Stomach (tissue), 9 donors: ENCODE measurements around the gene CT45A1. TPM values are rescaled to one million over a fixed set of nuclear protein-coding genes. Genes with fewer than 3 reads are reported as not detected.
"Not testable (repeated sequence)": the region's sequence is repeated elsewhere in the genome, so short reads cannot be mapped to it uniquely, and the experiment has no call there.

Source experiments
- DNase-seq, 2 donors: peaks; one replicate each; pipeline versions ENCODE4 v3.0.0 to v3.0.0-alpha.2; 2013 to 2019
- H3K27ac ChIP-seq, 5 donors: fragments of 200-600 bp in 4 of 5; sonication (generic) in 4 of 5; one replicate each; pipeline ENCODE4 v1.5.1; 2013 to 2019; ENCODE audit warnings: mild to moderate bottlenecking in 1 of 5, moderate library complexity in 1 of 5
- H3K27me3 ChIP-seq, 3 donors: fragments of 200-600 bp; sonication (generic); one replicate each; pipeline ENCODE4 v1.5.1; 2017 to 2019; ENCODE audit warnings: mixed run types in 1 of 3
- H3K36me3 ChIP-seq, 4 donors: fragments of 200-600 bp; sonication (generic); 1 replicate in 3 of 4; 2 replicates in 1 of 4; pipeline ENCODE4 v1.5.1; 2016 to 2019
- H3K4me1 ChIP-seq, 4 donors: fragments of 200-600 bp; sonication (generic); one replicate each; pipeline ENCODE4 v1.5.1; 2016 to 2019
- H3K4me3 ChIP-seq, 4 donors: fragments of 200-600 bp; sonication (generic) in 3 of 4; one replicate each; pipeline ENCODE4 v1.5.1; 2016 to 2019; ENCODE audit warnings: mild to moderate bottlenecking in 1 of 4
- H3K9me3 ChIP-seq, 4 donors: fragments of 200-600 bp; sonication (generic); one replicate each; pipeline ENCODE4 v1.5.1; 2016 to 2019
- EP300 ChIP-seq: sonication (generic); formaldehyde crosslinking; IDR thresholded peaks from one replicate; pipeline ENCODE4 v1.6.1; 2017; ENCODE audit warnings: antibody characterized with exemption
- POLR2A ChIP-seq, 4 donors: fragments of 450-650 bp; IDR thresholded peaks; one replicate each; pipeline ENCODE4 v1.6.1; 2016; ENCODE audit warnings: antibody characterized with exemption in 4 of 4, control low read depth in 2 of 4, mild to moderate bottlenecking in 1 of 4, moderate library complexity in 1 of 4
- POLR2AphosphoS5 ChIP-seq, 3 donors: sonication (generic); formaldehyde crosslinking; IDR thresholded peaks; one replicate each; pipeline ENCODE4 v1.6.1; 2016; ENCODE audit warnings: antibody characterized with exemption in 3 of 3
- WGBS, 5 donors: extraction: QIAGEN DNeasy Blood & Tissue Kit in 3 of 5; methylation state at CpG; one replicate each; pipeline versions ENCODE4 v1.1.5 to v1.1.7; 2013 to 2018; 5-methylcytosine and 5-hydroxymethylcytosine counted together
- intact Hi-C: fragments of 100-400 bp; cut with DNase I; formaldehyde crosslinking; loops from one replicate; pipeline ENCODE4 v1.15.1; 2023; ENCODE audit warnings: low total_unique reads
- polyA plus RNA-seq, 3 donors: library from polyadenylated mRNA; stranded (reverse); fragments of 200-250 nt; gene quantifications; one replicate each; pipeline ENCODE4 v1.2.3, GENCODE V29; 2013
- total RNA-seq, 5 donors: library from RNA; depleted of rRNA; stranded (reverse); fragments of >200 nt; gene quantifications; one replicate each; pipeline versions ENCODE4 v1.1.0 to v1.2.3, GENCODE V29; 2014 to 2016
- TF ChIP-seq, protein P1 (sequence below), 7 experiments: fragments of 450-650 bp in 4 of 7; fragments of 200-600 bp in 3 of 7; sonication (generic) in 3 of 7; IDR thresholded peaks; one replicate each; pipeline ENCODE4 v1.5.1; 2016 to 2019; ENCODE audit warnings: antibody characterized with exemption in 7 of 7, control low read depth in 2 of 7, mild to moderate bottlenecking in 1 of 7
- donor health status: healthy with polysubstance abuse.
- donor health status: Bipolar disorder and iron deficiency.
- donor health status: healthy.

The CT45A1 gene
- total and polyA plus RNA-seq, 8 donors: not detected

DNA sequence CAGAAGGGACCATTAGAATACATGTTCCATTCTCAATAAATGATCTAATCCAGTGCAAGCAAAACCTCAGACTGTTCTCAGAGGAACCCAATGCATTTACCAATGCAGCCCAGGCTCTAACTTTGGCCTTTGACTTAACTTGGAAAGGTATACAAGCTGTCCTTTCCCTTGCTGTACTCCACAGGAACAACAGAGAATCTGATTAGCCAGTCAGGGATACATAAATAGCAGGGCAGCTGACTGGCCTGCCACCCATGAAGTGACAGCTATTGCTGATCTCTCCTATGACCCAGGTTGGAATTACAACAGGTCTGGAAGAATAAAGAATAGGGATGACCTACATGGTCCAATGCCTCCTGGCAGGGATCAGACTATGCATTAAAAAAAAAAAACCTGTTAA is 14.5 kb upstream of the CT45A1 start:
- H3K27ac ChIP-seq: no peak overlapping the region
- H3K4me1 ChIP-seq: no peaks in the 10 kb centered on the region
- intact Hi-C loops: no loop called here
- H3K4me3 ChIP-seq: no peak overlapping the region
- TF ChIP-seq, protein P1, sequence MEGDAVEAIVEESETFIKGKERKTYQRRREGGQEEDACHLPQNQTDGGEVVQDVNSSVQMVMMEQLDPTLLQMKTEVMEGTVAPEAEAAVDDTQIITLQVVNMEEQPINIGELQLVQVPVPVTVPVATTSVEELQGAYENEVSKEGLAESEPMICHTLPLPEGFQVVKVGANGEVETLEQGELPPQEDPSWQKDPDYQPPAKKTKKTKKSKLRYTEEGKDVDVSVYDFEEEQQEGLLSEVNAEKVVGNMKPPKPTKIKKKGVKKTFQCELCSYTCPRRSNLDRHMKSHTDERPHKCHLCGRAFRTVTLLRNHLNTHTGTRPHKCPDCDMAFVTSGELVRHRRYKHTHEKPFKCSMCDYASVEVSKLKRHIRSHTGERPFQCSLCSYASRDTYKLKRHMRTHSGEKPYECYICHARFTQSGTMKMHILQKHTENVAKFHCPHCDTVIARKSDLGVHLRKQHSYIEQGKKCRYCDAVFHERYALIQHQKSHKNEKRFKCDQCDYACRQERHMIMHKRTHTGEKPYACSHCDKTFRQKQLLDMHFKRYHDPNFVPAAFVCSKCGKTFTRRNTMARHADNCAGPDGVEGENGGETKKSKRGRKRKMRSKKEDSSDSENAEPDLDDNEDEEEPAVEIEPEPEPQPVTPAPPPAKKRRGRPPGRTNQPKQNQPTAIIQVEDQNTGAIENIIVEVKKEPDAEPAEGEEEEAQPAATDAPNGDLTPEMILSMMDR (IDR thresholded peaks at IDR 0.05): no peak
- TF ChIP-seq POLR2AphosphoS5 (IDR thresholded peaks at IDR 0.05) (no peak), EP300 (no peak), POLR2A (IDR thresholded peaks at IDR 0.05) (no peak)
- H3K9me3 ChIP-seq: no peaks in the 10 kb centered on the region
- H3K27me3 ChIP-seq: no peaks in the 10 kb centered on the region
- DNase-seq: no peak
- no peaks in the 10 kb centered on the region for H3K36me3 ChIP-seq

DNA sequence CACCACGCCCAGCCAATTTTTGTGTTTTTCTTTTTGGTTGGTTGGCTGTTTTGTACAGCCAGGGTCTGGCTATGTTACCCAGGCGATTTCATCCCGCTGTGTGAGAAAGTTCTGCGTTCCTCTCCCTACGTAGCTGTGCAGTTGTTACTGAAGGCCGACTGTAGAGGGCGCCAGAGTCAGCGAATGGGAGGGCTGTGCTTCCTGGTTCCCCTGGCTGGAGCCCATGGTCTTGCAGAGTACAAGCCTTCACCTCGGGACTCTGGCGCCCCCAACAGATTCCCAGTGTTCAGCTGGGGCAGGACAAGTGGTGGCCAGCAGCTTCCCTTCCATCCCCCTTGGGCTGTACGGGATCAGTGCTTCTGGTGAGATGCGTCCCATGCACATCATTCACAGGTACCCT is 5.6 kb upstream of the CT45A1 start:
- Histone ChIP-seq H3K4me1 (no peaks in the 10 kb centered on the region), H3K9me3 (no peaks in the 10 kb centered on the region), H3K27ac (no peak overlapping the region), H3K36me3 (no peaks in the 10 kb centered on the region), H3K27me3 (no peaks in the 10 kb centered on the region), H3K4me3 (no peak overlapping the region)
- intact Hi-C loops: no loop called here
- no peak for TF ChIP-seq POLR2AphosphoS5 (IDR thresholded peaks at IDR 0.05)
- no peak for TF ChIP-seq POLR2A (IDR thresholded peaks at IDR 0.05)
- TF ChIP-seq, protein P1 (IDR thresholded peaks at IDR 0.05): no peak
- TF ChIP-seq EP300: no peak
- 55 to 67% (median 65%) methylated on average over 9 to 12 of the region's 12 CpGs for WGBS, 5 donors
- peak in 1 of 2 donors; percentile 19 for DNase-seq

DNA sequence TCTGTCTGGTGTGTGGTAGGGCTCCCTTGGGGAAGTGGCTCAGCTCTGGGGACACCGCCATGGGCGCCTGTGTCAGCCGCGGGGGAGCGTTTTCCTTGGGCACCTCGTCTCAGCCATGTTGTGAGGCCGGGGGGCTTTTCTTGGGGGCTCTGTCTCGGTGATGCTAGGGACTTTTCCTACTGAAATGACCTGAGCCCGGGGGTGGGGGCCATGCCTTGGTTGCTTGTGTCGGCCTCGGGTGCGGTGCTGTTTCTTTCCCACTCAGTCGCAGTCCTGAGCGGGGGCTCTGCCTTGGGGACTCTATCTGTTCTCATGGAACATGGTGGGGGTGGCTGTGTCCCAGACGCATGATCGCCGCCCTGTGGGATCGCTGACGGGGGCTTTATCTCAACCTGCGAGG is 356 bp downstream of the CT45A1 start:
- Histone ChIP-seq H3K9me3 (no peaks in the 10 kb centered on the region), H3K27me3 (no peaks in the 10 kb centered on the region), H3K36me3 (no peaks in the 10 kb centered on the region), H3K4me3 (no peak overlapping the region), H3K27ac (no peak overlapping the region), H3K4me1 (no peaks in the 10 kb centered on the region)
- DNase-seq: no peak
- no peak for TF ChIP-seq POLR2AphosphoS5 (IDR thresholded peaks at IDR 0.05)
- no peak for TF ChIP-seq EP300
- TF ChIP-seq POLR2A (IDR thresholded peaks at IDR 0.05): no peak
- TF ChIP-seq, protein P1 (IDR thresholded peaks at IDR 0.05): no peak
- intact Hi-C loops: no loop called here
- 82 to 90% (median 88%) methylated on average over 17 to 20 of the region's 20 CpGs; no CpG with 5 or more reads in 1 of the 5 donors for WGBS, 5 donors

DNA sequence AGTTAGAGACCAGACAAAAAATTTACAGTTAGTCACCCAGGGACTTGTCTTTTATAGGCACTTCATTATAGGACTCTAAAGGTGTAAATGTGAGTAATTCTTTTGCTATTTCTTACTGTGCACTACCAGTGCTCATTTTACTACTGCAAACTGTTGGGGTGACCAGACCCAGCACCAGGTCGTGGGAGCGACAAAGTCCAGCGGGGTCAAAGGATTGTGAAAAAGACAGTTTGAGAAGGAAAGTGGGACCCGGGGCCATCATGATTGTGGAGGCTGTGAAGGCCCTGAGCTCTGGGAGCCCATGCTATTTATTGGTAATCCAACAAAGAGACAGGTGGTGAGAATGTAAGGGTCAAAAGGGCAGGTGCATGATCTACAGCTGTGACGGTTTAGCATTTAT is 21.2 kb downstream of the CT45A1 start:
- H3K9me3 ChIP-seq, DNase-seq, H3K4me1 ChIP-seq, intact Hi-C loops, H3K36me3 ChIP-seq, H3K27ac ChIP-seq, H3K27me3 ChIP-seq, H3K4me3 ChIP-seq: not testable (repeated sequence)
- 63 to 77% (median 70%) methylated on average over 5 of the region's 5 CpGs for WGBS, 5 donors

DNA sequence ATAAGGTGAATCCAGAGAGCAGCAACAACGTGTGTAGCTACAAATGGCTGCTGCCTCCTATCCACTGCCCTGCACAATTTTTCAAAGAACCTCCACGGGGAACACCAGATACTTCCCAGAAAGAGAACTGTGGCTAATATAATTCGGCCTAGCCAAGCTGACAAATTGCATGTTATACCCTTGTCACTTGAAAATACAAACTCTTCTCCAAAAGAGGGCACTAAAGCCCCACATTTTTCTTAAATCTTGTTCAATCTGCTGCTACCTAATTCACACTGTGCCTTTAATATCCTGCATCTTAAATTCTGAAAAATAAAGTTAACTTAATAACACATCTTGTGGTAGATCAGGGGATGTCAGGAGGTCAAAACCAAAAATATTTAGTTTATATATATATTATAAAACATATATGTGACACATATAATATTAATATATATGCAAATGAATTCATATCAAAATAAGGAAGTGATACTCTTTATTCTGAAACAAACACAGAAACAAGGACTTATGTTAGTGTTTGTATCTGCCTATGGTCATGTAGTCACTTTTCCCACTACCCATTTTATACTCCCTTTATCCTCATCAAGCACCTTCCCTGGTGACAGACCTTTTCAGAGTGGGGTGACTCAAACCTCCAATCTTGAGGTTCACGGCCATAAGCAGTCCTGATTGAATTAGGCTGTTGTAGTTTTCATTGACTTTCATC is 24.1 kb downstream of the CT45A1 start:
- intact Hi-C loops: no loop called here
- WGBS, 5 donors: 26 to 50% (median 48%) methylated on average over 4 of the region's 4 CpGs
- Histone ChIP-seq H3K36me3 (no peaks in the 10 kb centered on the region), H3K27me3 (no peaks in the 10 kb centered on the region), H3K9me3 (no peaks in the 10 kb centered on the region), H3K27ac (no peak overlapping the region), H3K4me1 (no peaks in the 10 kb centered on the region), H3K4me3 (no peak overlapping the region)
- TF ChIP-seq, protein P1 (IDR thresholded peaks at IDR 0.05): no peak
- no peak for TF ChIP-seq POLR2AphosphoS5 (IDR thresholded peaks at IDR 0.05)
- no peak for TF ChIP-seq POLR2A (IDR thresholded peaks at IDR 0.05)
- TF ChIP-seq EP300: no peak
- no peak for DNase-seq
